ENCODE measurements around the gene CYGB.

The CYGB gene

GRCh38 chr17:76537578-76538280 is at the start of gene CYGB:
CYGB (minus strand) TSS chr17:76537709; CDS start chr17:76537542, 167 bp downstream.
- no peak for DNase-seq

DNA sequence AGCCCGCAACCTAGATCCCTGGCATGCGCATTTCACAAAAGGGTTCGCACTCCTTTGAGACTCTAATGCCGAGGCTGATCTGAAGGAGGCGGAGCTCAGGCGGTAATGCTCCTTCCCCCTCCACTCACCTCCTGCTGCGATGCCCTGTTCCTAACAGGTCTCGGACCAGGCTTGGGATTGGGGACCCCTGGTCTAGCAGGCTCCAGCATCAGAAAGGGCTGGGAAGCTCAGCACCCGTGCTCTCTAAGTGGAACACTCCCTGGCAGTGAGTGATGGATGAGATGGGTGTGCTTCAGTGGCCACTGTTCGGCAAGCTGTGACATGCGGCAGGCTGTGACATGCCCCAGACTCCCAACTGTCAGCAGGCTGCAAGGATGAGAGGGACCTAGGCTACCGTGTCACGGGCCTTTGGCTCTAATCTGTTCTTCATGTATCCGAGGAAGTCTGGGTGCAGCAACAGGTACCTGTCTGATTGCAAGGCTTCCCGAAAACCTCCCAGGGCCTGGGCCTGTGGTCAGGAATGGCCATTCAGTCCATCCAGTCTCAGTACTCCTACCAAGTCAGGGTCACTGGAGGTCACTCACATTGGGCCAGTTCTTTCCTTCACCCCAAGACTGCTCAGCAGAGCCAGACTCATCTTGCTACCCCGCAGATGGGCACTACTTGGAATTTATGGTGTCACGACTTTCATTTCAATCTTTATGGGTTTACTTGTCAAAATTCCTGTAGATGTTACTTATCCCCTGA is 49.4 kb upstream of the CYGB start:
- DNase-seq = no peak

DNA sequence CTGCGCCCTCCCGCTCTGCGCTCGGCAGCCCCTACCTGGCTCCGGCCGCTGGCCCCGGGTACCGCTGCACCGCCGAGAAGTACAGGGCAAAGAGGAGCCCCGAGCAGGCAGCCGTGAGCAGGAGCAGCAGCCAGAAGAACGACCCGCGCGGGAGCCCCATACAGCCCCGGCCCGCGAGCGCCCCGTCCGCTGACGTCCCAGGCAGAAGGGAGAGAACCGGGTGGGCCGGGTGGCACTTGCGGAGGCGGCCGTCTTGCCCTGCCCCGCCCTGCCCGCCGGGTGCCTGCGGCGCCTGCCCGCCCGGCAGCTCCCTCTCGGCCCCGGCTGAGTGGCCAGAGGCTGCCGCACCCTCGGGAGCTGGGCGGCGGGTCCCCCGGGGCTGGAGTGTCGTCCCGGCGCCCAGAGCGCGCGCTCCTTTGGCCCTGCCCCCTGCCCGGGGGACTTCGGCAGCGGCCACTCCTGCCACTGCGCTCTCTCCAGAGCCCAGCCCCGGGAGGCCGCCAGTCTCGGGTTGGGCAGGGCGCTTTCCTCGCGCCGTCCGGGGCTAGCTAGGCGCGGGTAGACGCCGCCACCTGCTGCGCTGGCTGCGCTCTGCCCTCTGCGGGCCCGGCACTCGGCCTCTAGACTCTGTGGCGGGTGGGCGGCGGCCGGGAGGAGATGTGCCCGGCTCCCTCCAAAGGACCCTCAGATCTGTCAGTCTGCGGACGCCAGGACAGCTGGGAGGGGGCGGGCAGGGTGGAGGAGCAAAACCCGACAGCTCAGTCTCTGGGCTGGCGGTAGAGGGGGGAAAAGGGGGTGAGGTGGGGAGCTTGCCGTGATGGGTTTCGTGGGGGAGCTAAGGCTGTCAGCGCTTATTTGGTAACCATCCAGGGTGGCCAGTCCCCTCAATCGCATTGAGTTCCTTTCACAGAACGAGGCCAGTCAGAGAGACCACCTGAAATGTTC is 48.4 kb upstream of the CYGB start, which contains the start of gene ST6GALNAC2:
TSS of gene ST6GALNAC2 (minus strand) at position 212 of the 945 bp plus-strand sequence. CDS start at position 160, 52 bp downstream.
- DNase-seq = no peak

- peak; percentile 12 for DNase-seq
Measured at GRCh38 chr17:76585033-76585648, 47.6 kb upstream of the CYGB start.

DNA sequence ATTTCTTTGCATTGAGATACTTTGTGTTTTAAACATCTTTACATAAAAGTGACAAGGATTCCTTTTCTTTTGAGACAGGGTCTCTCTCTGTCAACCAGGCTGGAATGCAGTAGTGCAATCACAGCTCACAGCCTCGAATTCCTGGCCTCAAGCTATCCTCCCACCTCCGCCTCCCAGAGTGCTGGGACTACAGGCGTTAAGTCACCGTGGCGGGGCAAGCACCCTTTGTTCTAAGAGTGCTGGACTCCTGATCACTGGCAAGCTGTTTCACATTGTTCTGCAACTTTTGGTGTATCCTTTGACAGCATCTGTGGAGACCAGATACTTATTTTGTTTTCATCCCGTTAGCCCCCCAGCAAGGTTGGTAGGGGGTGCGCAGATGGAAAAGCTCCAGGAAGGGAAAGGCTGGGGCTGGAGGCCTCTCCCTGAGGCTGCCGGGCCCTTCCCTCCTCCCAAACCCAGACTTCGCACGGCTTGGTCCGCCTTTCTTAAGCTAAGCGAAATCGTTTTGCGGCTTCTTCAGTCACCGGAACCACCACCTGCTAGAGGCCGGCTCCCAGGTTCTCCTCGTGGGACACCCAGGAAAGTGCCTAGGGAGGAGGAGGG is 47.0 kb upstream of the CYGB start:
- DNase-seq = no peak

DNA sequence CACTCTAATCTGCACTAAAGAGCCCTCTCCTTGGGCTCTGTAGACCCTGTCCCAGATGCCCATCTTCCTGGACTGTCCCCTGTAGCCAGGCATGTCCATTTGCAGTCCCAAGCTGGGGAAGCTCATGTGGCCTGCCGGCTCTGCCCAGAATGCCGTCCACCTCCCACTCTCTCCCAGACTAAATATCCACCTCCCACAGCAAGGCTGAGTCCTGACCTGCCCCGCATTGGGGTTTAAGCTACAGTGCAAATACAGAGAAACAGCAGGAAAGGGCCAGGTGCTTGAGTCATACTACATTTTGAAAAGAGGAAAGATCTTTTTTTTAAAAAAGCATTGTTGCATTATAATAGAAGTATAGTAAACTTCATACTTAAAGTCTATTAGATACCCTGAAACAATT is 45.2 kb upstream of the CYGB start:
- DNase-seq = no peak

DNA sequence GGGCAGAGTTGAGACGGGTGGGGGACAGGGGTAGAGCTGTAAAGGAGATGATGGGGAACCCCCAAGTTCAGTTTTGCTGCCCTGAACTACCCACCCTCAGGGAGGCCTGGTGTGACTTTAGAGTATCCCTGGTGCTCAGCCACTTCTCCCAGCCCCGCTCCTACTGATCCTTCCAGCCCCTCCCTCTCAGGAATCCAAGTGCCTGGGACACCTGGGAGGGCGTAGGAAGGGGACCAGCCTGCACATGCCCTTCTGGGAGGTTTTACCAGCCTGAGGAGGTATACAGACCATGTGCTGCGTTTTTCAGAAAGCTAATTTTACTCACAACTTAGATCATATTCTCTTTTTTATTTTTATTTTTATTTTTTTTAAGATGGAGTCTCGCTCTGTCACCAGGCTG is 44.0 kb upstream of the CYGB start:
- no peak for DNase-seq

DNA sequence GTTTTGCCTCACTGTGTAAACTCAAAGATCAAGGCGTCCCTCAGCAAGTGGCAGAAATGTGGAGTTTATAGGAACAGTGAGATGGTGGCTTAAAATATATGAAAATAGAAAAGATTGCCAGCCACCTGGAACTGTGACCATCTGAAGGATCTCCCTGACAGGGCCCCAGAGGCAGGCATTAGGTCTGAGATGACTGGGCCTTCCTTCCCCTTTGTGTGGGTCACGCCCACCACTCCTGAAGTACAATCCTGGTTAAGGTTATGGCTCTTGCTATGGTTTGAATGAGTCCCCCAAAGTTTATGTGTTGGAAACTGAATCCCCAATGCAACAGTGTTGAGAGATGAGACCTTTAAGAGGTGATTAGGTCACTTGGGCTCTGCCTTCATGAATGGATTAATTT is 41.8 kb upstream of the CYGB start:
- DNase-seq = no peak

GRCh38 chr17:76578376-76578775 is 40.9 kb upstream of the CYGB start:
- DNase-seq = no peak

- DNase-seq = no peak
Measured at GRCh38 chr17:76577876-76578275, 40.4 kb upstream of the CYGB start.

- DNase-seq = no peak
Measured at GRCh38 chr17:76576189-76576588, 38.7 kb upstream of the CYGB start.

DNA sequence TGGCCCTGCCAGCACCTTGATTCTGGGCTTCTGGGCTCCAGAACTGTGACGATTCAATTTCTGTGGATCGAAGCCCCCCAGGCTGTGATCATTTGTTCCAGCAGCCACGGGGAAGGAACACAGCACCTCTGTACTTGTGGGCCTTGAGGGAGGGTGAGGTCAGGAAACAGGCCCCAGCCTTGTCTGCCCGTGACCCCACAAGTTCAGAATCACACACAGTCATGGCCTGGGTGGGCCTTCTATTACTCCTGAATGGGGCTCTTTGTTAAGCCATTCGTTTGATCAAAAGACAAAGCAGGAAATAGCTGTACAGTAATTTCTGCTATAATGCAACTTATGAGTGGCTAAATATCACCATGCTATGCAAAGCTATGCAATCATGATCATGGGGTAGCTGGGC is 38.1 kb upstream of the CYGB start:
- no peak for DNase-seq

DNA sequence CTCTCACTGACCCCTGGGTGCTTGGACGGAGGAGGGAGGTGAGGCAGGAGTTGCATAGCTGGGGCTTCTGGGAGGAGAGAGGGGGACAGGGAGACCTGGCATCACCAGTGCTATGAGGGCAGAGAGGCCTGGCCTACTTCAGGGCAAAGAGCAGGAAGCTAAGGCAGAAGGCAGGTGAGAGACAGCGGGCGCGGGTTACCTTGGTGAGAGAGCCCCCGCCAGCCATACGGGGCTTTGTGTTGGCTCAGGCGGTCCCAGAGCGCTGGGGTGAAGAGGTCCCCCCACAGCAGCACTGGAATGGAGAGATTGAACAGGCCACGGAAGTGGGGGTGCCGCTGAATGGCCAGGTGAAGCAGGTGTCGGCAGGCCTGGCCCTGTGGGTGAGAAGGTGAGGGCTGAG is 36.7 kb upstream of the CYGB start:
- DNase-seq = no peak

DNA sequence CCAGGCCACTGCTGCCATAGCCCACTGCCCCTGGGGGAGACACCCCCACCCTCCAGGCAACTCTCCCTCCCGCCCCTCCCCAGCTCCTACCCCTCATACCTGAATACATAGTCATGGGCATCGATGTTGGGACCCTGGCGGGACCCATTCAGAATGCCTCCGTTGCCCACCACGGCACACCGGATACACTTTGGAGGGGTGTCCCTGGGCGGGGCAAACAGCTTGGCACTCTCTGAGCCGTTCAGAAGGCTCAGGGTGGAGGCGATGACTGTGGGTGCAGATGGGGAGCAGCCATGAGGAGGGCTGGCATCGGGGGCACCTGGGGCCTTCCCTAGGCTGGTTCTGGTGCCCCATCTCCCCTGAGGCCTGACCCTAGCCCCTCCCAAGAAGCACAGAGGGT is 35.6 kb upstream of the CYGB start:
- DNase-seq = no peak

GRCh38 chr17:76572201-76572910 is 34.8 kb upstream of the CYGB start:
- DNase-seq = no peak

GRCh38 chr17:76570877-76571471 is 33.5 kb upstream of the CYGB start:
- no peak for DNase-seq

DNA sequence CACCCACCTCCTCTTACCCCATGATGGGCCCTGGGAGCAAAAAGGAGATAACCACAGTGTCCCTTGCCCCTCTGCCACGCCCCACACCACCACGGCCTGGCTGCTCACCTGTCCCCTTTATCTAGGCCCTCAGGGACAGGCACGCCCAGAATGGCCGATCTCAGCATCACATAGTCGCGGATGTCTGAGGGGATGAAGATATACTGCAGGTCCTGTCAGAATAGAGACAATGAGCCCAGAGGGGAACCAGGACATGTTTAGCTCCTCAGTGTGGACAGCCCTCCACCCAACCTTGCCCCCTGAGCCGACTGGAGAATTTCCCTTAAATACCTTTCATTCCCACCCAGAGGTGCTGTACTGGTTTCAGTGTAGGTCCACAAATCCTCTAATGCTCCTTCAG is 32.9 kb upstream of the CYGB start:
- DNase-seq = no peak

- no peak for DNase-seq
Measured at GRCh38 chr17:76569607-76570279, 32.2 kb upstream of the CYGB start.

DNA sequence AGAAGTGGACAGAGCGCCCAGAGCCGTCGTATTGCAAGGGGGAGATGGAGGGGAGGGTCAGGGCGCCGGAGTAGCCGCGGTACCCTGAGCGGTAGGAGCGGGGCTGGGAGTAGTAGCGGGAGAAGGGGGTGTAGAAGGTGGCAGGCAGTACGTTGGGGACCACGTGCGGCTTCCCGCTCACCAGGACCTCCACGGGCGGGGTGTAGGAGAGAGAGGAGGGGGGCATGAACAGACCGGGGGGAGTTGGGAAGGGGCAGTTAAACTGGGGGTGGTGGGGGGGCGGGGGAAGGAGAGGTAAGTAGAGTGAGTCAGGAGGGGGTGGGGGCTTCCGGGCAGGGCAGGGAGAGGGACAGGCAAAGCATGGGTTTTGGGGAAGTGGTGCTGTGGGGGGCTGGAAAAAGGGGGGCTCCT is 31.3 kb upstream of the CYGB start:
- no peak for DNase-seq

- DNase-seq = no peak
Measured at GRCh38 chr17:76567634-76568432, 30.3 kb upstream of the CYGB start.

Measured in NCI-H1048 (cell line).